ENCODE results near the gene LHFPL2.

Gene LHFPL2

GRCh38 chr5:78593465-78593864 lies 55.1 kb downstream of the LHFPL2 start:
- H3K4me3 ChIP-seq (ENCODE audit: low read length): no peak overlapping the region
- no peaks in the 10 kb centered on the region for H3F3A ChIP-seq (ENCODE audit: control insufficient read depth, insufficient read depth)
- no peaks in the 10 kb centered on the region for H4K20me1 ChIP-seq (ENCODE audit: control insufficient read depth, insufficient read depth, low read depth, low read length)
- H3K4me2 ChIP-seq (ENCODE audit: low read length): no peak overlapping the region
- H3K27me3 ChIP-seq (ENCODE audit: control insufficient read depth, low read length): no peaks in the 10 kb centered on the region
- no peak overlapping the region for H3K27ac ChIP-seq (ENCODE audit: low read depth, low read length)
- TF ChIP-seq EZH2phosphoT487 (IDR thresholded peaks at IDR 0.05; ENCODE audit: borderline replicate concordance, low read length): no peak
- no peak for TF ChIP-seq CTCF (IDR thresholded peaks at IDR 0.05; ENCODE audit: low read depth, low read length, poor library complexity, severe bottlenecking)
- H3K36me3 ChIP-seq (ENCODE audit: control insufficient read depth, low read length): no peaks in the 10 kb centered on the region
- H3K9me3 ChIP-seq (ENCODE audit: control insufficient read depth, insufficient read depth, low read length): no peaks in the 10 kb centered on the region
- H3K4me1 ChIP-seq (ENCODE audit: control insufficient read depth, low read length): peaks cover 7% of the 10 kb centered on the region; the same call in 1 of the 2 replicates
- H3K9me2 ChIP-seq (replicated peaks; ENCODE audit: control insufficient read depth, low read length): no peaks in the 10 kb centered on the region
- no peaks in the 10 kb centered on the region for H3K79me2 ChIP-seq (ENCODE audit: control insufficient read depth, low read length)

- Histone ChIP-seq H4K20me1 (ENCODE audit: control insufficient read depth, insufficient read depth, low read depth, low read length) (no peaks in the 10 kb centered on the region), H3K9me3 (ENCODE audit: control insufficient read depth, insufficient read depth, low read length) (no peaks in the 10 kb centered on the region), H3K9me2 (replicated peaks; ENCODE audit: control insufficient read depth, low read length) (no peaks in the 10 kb centered on the region), H3K36me3 (ENCODE audit: control insufficient read depth, low read length) (no peaks in the 10 kb centered on the region), H3K27me3 (ENCODE audit: control insufficient read depth, low read length) (no peaks in the 10 kb centered on the region), H3K4me1 (ENCODE audit: control insufficient read depth, low read length) (peaks cover 13% of the 10 kb centered on the region), H3K27ac (ENCODE audit: low read depth, low read length) (no peak overlapping the region), H3K79me2 (ENCODE audit: control insufficient read depth, low read length) (no peaks in the 10 kb centered on the region), H3K4me2 (ENCODE audit: low read length) (no peak overlapping the region), H3K4me3 (ENCODE audit: low read length) (no peak overlapping the region), H3F3A (ENCODE audit: control insufficient read depth, insufficient read depth) (no peaks in the 10 kb centered on the region)
- no peak for TF ChIP-seq CTCF (IDR thresholded peaks at IDR 0.05; ENCODE audit: low read depth, low read length, poor library complexity, severe bottlenecking)
- TF ChIP-seq EZH2phosphoT487 (IDR thresholded peaks at IDR 0.05; ENCODE audit: borderline replicate concordance, low read length): no peak
Observed at GRCh38 chr5:78592735-78593386, 55.7 kb downstream of the LHFPL2 start.

GRCh38 chr5:78591972-78592700 lies 56.4 kb downstream of the LHFPL2 start:
- TF ChIP-seq CTCF (IDR thresholded peaks at IDR 0.05; ENCODE audit: low read depth, low read length, poor library complexity, severe bottlenecking): no peak
- TF ChIP-seq EZH2phosphoT487 (IDR thresholded peaks at IDR 0.05; ENCODE audit: borderline replicate concordance, low read length): no peak
- Histone ChIP-seq H3K4me1 (ENCODE audit: control insufficient read depth, low read length) (peaks cover 15% of the 10 kb centered on the region), H4K20me1 (ENCODE audit: control insufficient read depth, insufficient read depth, low read depth, low read length) (no peaks in the 10 kb centered on the region), H3F3A (ENCODE audit: control insufficient read depth, insufficient read depth) (no peaks in the 10 kb centered on the region), H3K4me3 (ENCODE audit: low read length) (no peak overlapping the region), H3K79me2 (ENCODE audit: control insufficient read depth, low read length) (no peaks in the 10 kb centered on the region), H3K27me3 (ENCODE audit: control insufficient read depth, low read length) (no peaks in the 10 kb centered on the region), H3K36me3 (ENCODE audit: control insufficient read depth, low read length) (no peaks in the 10 kb centered on the region), H3K27ac (ENCODE audit: low read depth, low read length) (no peak overlapping the region), H3K9me3 (ENCODE audit: control insufficient read depth, insufficient read depth, low read length) (no peaks in the 10 kb centered on the region), H3K4me2 (ENCODE audit: low read length) (no peak overlapping the region), H3K9me2 (replicated peaks; ENCODE audit: control insufficient read depth, low read length) (no peaks in the 10 kb centered on the region)
